Esophagus mucosa (tissue), 1 donor: ENCODE results near the gene OOSP2. TPM values are rescaled to one million over a fixed set of nuclear protein-coding genes. Genes with fewer than 3 reads are reported as not detected.
"Not testable (repeated sequence)": the region's sequence is repeated elsewhere in the genome, so short reads cannot be mapped to it uniquely, and the experiment has no call there.

ENCODE experiments used
- ATAC-seq: fragments of 200-7000 bp; cut with Tn5 transposase; one replicate; pipeline ENCODE4 v1.9.1; 2020
- total RNA-seq: library from RNA; stranded (reverse); gene quantifications from one replicate; pipeline ENCODE4 v1.2.4, GENCODE V29; 2023
- donor health status: DM: yes; HTN: yes; CAD: no.

Gene OOSP2
- total RNA-seq, result not detected

GRCh38 chr11:60040109-60040508 lies at the start of gene OOSP2:
OOSP2 (plus strand) TSS chr11:60040409; CDS start chr11:60040460, 51 bp downstream.
- ATAC-seq, result no peak

GRCh38 chr11:59990421-59990820 lies 49.8 kb upstream of the OOSP2 start:
- ATAC-seq, result no peak

- ATAC-seq, result no peak
These were observed 47.8 kb upstream of the OOSP2 start for GRCh38 chr11:59992425-59992824.

- no peak for ATAC-seq
These were observed 42.4 kb upstream of the OOSP2 start for GRCh38 chr11:59997800-59998199.

GRCh38 chr11:59999691-60000090 lies 40.5 kb upstream of the OOSP2 start:
- ATAC-seq, result no peak

GRCh38 chr11:60003729-60004128 lies 36.5 kb upstream of the OOSP2 start:
- ATAC-seq, result no peak

- no peak for ATAC-seq
These were observed 34.8 kb upstream of the OOSP2 start for GRCh38 chr11:60005360-60005759.

- ATAC-seq, result no peak
These were observed 23.3 kb upstream of the OOSP2 start, which contains the start of gene OOSP4B for GRCh38 chr11:60016881-60017280. OOSP4B (plus strand) TSS chr11:60017181.

GRCh38 chr11:60018058-60018457 lies 22.2 kb upstream of the OOSP2 start:
- ATAC-seq, result no peak

- not testable (repeated sequence) for ATAC-seq
These were observed 19.8 kb upstream of the OOSP2 start for GRCh38 chr11:60020376-60020775.

GRCh38 chr11:60029015-60029632 lies 11.1 kb upstream of the OOSP2 start:
- no peak for ATAC-seq

GRCh38 chr11:60050422-60050821 lies 10.2 kb downstream of the OOSP2 start:
- not testable (repeated sequence) for ATAC-seq

- not testable (repeated sequence) for ATAC-seq
These were observed 10.6 kb downstream of the OOSP2 start for GRCh38 chr11:60050839-60051238.

GRCh38 chr11:60056349-60056969 lies 16.2 kb downstream of the OOSP2 start, which contains the start of gene MS4A3:
MS4A3 (plus strand) TSS chr11:60056665; CDS start chr11:60061161, 4,496 bp downstream.
- no peak for ATAC-seq

- no peak for ATAC-seq
These were observed 18.8 kb downstream of the OOSP2 start for GRCh38 chr11:60059052-60059451.

- ATAC-seq, result no peak
These were observed 19.5 kb downstream of the OOSP2 start for GRCh38 chr11:60059521-60060240.

- no peak for ATAC-seq
These were observed 23.9 kb downstream of the OOSP2 start for GRCh38 chr11:60064111-60064510.

- no peak for ATAC-seq
These were observed 25.6 kb downstream of the OOSP2 start for GRCh38 chr11:60065801-60066200.

GRCh38 chr11:60069450-60069849 lies 29.2 kb downstream of the OOSP2 start:
- no peak for ATAC-seq

GRCh38 chr11:60071644-60072043 lies 31.4 kb downstream of the OOSP2 start:
- not testable (repeated sequence) for ATAC-seq

- no peak for ATAC-seq
These were observed 37.1 kb downstream of the OOSP2 start for GRCh38 chr11:60077216-60077817.

GRCh38 chr11:60077981-60078380 lies 37.8 kb downstream of the OOSP2 start:
- no peak for ATAC-seq

- no peak for ATAC-seq
These were observed 38.5 kb downstream of the OOSP2 start for GRCh38 chr11:60078745-60079144.
